GM21447 (cell line): ENCODE measurements around the gene C1orf159.

Experiments
- ATAC-seq: cut with Tn5 transposase; IDR thresholded peaks from one replicate; pipeline ENCODE4 v1.9.1; 2021; ENCODE audit not compliant: unreplicated experiment

The C1orf159 gene

DNA sequence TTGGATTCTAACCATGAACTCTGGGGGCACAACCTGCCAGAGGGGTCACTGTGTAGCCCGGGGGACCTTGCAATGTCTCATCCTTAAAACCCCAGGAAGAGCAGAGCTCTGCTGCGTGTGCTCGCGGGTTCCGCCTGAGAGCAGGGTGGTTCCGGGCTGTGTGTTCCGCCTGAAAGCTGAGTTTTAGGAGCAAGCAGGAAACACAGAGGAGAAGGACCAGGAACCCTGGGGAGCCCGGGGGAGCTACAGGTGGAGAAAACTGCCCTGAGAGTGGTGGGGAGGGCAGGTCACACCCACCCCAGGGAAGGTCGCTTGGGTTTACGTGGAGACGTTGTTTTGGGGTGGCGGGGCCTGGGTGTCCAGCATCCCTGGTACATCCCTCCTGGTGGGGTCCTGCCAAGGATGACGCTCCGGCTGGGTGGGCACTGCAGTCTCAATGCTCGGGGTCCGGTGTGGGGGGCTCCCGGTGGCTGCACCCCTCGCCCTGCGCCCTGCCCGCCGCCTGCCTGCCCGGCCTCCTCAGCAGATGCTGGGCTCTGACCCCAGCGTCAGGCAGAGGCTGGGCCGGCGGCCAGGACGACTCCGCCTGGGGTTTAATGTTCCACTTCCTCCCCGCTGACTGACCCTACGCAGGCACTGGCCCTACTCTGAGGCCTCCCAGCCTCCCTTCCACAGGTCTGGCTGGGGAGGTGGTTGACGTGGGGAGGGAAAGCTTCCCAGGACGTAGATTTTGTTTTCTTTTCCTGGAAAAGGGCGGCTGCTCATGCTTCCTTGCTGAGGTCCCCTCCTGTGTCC lies 17.3 kb upstream of the C1orf159 start:
- ATAC-seq = no peak

DNA sequence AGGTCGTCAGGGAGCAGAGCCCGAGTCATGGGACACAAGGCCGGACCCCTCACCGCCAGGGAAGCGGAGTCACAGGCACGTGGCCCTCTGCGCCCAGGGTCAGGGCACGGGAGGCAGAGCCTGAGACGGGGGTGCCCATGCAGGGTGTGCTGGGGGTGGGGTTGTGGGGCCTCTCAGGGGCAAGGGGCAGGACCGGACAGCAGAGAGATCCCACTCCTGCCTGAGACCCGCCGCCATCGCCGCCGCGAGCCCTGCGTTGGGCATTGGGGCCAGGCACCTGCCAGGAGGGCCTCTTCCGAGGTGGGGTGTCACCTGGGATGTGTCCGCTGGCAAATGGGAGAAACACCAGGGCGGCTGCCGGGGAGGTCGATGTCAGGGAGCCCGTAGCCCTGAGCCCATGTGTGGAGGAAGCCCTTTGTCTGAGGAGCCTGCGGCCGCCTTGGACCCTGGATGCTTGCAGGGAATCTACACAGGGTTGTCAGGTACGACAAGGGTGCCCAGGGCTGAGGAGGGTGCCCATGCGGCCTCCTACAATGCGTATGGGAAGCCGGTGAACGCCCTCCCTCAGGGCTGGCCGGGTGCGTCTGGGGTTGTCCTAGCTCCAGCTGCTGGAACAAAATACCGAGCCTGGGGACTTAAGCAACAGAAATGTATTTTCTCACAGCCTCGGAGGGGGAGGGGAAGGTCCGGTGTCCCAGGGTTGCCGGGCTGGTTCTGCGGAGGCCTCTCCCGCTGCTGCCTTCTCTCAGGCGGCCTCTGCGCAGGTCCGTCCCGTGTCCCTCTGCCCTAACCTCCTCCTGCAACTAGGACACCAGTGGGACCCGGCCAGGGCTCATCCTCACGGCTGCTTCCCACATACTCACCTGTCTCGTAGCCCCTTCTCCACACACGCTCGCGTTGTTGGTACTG lies 16.4 kb upstream of the C1orf159 start:
- no peak for ATAC-seq

DNA sequence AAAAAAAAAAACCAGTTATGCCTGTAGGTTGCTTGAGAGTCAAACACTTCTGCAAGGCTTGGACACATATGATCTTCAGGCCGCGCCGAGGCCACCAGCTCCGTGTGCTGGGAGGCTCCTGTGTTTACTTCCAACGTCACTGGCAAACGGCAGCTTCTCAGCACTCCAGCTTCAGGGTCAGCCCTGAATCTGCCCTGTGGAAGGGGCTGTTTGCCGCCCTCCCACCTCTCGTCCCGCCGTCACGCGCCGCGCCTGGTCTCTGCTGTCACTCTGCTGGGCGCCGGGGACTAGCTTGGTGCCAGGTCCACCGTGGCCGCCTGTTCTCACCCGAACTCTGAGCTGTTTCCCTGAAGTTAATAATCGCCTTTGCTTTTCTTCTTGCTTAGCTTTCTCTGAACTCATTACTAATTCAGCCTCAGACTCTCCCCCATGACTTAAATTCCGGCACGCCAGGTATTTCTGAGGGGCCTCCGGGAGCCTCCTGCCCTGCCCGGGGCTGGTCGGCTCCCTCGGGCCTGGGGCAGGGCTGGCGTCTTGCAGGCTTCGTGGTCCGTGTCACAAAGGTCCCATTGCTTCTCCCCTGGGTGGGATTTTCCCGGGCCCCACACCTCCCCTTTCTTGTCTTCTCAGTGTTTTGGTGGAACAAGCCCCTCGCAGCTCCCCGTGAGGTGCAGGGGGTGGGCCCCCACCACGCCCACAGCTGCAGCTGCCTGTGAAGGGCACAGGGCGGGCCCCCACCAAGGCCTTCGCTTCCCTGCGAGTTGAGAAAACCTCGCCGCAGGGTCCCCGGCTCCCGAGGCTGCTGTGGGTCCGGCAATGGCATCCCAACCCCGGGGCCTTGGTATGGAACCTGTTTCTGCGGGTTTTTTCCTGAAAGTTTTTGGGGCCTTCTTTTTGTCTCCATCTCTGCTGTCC lies 14.6 kb upstream of the C1orf159 start:
- no peak for ATAC-seq

DNA sequence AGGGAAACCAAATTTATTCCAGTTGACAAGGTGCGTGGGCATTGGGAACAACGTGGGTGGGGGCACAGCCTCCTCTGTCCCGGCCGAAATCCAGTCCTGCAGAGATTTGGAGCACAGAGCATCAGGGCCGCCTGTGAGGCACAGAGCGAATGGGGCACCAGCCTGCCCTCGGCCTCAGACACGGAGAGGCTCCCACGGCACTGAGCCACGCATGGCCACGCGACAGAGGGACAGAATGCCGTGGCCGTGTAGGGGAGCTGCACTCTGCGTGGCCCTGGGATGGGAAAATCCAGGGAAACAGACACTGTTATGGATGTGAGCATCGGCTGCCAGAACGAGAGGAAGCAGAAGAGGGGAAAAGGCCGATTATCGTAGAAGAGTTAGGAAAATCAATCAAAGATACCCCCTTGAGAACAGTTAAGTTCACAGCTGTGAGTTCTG lies 13.5 kb upstream of the C1orf159 start:
- ATAC-seq = no peak

DNA sequence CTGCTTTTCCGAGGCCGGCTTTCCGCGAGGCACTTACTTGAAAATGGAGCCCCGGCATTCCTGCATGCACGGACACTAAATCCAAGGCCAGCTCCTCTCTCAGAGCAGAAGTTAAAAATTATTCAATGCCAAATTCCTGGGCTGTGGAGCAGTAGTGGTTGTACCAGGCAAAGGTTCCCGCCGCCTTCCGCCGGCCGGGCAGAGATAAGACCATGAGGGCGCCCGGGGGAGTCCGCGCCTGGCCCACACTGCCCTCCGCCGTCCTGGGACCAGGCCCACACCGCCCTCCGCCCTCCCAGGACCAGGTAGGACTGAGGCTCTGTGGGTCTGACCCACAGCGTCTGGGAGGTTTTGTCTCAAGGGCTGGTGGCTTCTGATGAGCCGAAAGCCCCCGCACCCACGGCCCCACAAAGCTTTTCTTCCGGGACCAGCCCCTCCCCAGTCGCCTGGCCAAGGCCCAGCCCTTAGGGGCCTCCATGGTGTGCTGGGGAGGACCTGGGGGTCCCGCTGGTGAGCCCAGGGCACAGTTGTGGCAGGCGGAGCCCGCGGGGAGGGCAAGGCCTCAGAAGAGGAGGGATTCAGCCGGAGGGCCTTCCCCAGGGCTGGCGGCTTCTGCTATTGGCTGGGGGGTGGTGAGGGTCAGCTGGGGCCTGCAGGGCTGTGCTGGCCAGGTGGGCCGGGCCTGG lies 12.7 kb upstream of the C1orf159 start:
- no peak for ATAC-seq

DNA sequence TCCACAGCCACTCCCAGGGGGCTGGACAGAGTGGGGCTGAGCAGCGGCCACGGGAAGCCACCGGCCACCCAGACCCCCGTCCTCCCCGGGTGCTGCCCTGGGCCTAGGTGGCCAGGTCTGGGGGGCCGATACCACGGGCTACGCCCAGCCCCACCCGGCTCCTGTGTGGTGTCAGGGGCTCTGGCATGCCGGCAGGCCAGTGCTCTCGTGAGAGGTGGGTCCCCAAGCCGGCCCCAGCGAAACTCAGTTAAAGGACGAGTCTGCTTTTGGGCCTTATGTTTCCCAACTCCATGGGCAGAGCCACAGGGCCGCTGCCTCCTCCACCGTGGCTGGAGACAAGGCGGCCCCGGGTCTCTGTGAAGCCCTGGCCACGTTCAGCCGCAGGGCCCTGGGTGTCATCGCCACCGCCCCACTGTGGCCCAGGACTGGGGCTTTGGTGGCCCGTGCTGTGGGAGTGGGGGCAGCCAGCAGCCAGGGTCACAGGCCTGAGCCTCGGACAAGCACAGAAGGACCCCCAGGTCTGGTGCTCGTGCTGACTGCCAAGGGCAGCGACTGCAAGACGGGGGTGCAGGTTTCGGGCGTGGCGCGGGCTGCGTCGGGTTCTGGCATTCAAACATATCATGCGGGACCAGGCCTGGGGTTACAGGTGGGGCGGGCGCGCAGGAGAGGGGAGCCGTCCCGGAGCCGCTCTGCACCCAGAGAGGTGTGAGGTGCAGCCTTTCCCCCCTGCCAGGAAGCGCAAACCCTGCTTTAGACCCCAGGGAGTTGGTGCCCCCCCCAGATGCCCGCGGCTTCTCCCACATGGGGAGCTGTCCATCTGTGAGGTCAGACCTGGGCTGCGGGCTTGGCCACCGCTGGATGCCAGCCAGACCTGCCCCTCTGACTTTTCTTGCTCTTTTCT lies 11.9 kb upstream of the C1orf159 start:
- no peak for ATAC-seq

DNA sequence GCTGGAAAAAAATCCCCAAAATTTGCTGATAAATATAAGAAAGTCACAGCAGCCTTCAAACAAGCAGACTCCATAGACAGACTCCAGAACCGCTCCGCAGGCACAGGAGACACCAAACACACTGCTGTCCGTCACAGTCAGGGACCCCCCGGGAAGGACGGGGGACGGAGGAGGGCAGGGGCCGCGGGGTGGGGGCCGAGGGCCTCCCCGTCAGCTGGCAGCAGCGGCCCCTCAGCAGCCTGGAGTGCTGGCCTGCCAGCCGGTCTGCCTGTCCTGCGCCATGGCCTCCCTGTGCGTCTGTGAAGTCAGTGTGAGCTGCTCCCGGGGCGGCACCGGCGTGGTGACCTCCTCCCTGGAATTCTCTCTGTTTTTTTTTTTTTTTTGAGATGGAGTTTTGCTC lies 10.1 kb upstream of the C1orf159 start:
- ATAC-seq = no peak

DNA sequence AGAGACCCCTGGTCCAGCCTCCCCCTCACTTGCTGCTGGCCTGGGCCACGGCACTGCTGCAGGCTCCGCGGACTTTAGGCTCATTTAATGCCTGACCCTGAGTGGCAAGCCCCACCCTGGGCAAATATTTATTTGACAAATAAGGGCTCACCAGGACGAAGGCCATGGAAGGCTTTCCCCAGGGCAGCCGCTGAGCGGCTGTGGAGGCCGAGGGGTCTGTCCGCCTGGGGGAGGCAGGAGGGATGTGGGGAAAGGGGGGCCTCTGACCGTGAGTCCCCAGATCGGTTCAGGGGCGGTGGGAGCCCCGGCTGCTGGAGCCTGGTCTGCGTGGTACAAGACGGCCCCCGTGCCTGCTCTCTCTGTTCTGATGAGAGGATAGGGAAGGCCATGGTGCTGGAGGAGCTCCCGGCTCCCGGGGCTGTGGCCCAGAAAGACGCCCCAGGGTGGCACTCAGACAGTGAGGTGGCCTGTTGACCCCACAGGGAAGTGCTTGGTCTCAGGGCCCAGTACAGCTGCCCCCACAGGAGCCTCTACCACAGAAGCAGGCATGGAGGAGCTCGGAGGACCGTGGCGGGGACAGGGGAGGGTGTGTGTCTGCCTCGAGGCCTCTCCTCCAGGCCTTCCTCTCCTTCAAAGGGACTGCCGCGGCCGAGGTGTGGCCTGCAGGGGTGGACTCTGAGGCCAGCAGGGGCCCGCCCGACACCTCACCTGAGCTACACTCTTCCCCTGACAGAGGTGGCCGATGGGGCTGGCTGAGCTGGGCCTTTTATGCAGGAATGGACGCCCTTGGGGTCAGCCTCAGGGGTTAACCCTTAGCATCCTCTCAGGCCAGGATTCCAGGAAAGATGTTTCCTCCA lies 9.1 kb upstream of the C1orf159 start:
- ATAC-seq = no peak

DNA sequence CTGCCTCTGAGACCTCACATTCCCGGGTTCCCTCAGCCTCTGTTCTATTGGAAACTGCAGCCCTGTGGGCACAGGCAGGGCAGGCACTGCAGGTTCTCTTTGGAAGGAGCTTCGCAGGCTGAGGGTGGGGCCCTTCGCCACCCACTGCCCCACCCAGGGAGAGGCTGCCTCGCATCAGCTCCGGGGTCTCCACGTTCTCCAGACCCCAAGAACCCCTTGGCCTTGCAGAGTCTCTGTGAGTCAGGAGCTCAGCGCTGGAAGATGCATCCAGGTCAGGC lies 8.6 kb upstream of the C1orf159 start:
- ATAC-seq = no peak

DNA sequence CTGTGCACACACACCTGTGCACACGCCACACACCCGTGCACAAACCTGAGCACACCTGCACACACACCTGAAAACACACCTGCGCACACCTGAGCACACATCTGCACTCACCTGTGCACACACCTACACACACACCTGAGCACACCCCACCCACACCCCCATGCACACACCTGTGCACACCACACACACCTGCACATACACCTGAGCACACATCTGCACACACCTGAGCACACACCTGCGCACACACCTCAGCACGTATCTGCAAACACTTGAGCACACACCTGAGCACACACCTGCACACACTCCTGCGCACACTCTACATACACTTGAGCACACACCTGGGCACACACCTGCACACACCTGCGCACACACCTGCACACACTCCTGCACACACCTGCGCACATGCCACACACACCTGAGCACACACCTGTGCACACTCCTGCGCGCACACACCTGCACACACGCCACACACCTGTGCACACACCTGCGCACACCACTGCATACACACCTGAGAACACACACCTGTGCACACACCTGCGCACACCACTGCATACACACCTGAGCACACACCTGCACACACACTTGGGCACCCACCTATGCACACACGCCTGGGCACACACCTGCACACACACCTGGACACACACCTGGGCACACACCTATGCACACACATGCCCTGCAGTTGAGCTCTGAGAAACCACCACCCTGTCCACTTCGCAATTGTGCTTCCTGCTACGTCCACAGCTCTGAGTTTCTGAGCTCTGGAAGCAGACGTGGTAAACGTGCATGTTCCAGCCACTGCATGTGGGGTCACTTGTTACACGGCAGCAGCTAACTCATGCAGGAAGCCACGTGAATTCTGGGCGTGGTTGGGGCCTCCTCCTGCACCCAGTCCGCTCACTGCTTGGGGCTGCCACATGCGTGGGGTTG lies 8.0 kb upstream of the C1orf159 start:
- ATAC-seq = no peak

DNA sequence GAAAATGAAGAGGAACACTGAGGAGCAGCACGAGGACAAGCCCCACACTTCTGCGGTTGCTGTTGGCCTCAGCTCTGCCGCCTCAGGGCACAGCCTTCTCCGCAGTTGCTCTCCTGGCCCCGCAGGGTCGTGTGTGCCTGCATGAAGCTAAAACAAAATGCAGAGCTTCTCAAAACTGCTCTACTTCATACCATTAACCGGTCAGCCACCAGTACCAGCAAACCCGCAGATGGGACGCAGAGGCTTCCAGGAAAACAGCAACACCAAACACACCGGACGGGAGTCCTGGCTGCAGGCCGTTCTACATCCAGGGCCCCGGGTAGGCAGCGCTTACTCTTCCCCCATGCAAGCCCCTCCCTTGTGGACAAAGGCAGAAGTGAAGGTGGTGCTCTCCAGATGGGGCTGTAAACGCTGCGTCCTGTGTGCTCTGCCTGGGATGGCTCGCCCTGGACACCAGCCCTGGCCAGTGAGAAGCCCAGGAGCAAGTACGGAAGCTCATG lies 7.1 kb upstream of the C1orf159 start:
- ATAC-seq = no peak

DNA sequence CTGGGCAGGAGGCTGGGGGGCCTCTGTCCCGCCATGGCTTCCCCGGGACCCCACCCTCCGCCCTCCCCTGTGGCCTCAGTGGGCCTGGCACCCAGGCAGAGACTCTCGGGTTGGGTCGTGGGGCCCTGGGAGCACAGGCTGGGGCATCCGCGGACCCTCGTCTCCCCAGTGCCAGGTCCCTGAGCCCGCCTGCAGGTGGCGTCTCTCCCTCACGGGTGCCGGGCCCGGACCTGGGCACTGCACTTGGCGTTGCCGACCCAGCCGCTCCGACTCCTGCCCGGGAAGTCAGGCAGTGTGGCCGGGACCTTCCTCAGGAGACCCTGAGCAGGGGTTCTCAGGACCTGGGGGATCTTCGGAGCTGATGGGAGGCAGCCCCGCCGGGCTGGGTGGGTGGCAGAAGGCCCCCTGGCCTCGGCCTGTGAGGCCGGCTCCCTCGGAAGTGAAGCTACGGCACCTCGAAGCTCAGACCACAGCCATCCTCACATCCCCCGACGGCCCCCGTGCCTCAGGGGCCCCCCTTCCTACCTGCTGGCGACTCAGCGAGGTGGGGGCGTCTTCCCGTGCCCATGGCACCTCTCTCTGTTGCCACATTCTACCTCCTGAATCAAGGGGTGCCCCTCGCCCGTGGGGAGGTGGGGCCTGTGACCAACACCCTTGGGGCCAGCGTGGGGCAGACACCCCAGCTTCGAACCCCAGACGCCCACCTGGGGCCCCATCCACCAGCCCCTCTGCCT lies 6.4 kb upstream of the C1orf159 start:
- ATAC-seq = peak; percentile 62

DNA sequence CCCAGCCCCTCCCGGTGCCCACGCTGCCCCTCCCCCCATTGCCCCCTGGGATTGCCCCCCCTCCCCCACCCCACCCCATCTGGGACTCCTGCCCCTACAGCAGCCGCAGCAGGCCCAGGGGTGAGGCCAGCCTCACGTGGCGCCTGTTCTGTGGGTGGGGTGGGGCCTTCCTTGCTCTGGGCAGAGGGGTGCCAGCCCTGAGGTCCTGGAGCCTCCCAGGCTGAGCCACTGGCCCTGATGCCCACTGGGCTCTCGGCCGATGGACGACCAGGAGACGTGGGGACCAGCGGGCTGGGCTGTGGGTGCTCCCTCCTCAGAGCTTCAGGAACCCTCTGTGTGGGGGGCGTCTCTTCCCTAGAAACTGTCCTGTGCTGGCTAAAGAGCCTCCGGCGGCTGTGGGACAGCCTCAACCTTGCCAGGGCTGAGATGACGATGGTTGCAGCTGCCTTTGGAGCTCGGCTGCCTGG lies 5.8 kb upstream of the C1orf159 start:
- no peak for ATAC-seq

DNA sequence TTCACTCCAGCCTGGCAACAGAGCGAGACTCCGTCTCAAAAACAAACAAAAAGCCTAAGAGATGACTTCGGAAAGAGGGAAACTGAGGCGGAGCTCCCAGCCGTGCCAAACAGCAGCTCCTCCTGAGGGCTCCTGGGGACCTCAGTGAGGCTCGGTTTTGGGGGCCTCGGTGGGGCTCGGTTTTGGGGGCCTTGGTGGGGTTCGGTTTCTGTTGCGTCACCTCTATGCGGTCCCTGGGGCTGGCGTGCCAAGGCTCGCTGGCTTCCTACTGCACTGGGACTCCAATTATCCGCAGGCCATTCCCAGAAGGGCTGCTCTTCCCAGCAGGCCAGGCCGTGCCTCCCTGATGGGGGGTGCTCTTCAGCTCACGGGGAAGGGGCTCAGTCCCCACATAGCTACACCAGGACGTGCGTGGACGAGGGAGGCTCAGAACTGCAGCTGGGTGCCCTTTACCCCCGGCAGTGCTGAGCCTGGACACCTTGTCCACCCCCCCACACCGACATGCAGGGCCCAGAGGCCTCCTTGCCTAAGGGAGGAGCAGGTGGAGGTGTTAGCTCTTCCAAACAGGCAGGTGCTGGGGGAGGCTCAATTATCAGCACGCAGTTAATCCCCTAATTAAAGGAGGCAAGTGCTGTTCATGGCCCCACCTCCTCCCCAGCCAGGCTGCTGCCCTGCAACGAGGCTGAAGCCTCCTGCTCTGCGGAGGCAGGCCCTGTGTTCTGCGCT lies 5.1 kb upstream of the C1orf159 start:
- ATAC-seq = no peak

DNA sequence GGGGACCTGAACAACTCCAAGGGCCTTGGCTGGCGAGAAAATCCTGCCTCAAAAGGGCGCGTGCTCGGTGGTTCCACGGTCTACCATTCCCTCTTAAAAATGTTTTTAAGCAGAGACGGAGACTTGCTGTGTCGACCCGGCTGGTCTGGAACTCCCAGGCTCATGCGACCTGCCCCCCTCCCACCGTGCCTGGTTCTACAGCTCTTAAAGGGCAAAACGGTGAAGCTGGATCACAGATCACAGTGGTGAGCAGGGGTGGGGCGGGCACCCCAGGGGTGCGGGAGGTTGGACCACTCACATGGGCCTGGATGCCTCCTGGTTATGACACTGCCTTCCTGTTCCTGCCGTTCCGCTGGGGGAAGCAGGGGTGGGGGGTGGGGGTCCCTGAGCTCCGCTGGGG lies 4.2 kb upstream of the C1orf159 start:
- ATAC-seq = no peak

DNA sequence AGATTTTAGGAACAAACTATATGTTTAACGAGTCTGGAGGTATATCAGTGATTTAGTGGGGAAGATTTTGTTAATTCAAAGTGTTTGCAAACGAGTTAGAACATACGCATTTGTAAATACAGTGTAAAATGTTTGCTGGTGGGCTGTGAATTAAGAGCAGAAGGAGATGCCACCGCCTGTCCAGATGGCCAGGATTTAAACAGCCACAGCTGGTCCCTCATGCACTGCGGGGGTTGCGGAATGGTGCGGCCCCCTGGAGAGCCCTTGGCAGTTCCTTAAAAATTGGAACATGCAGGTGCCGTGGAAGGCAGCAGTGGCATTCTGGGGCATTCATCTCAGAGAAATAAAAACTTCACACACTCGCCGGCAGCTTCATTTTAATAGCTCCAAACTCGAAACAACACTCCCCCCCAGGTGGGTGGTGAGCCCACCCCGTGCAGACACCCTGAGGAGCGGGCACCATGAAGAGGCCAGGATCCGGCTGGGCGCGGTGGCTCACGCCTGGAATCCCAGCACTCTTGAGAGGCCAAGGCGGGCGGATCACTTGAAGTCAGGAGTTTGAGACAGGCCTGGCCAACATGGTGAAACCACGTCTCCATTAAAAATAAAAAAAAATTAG lies 3.5 kb upstream of the C1orf159 start:
- ATAC-seq = no peak
